ENCODE data around the gene MOK. TPM values are rescaled to one million over a fixed set of nuclear protein-coding genes. Genes with fewer than 3 reads are reported as not detected.

Gene MOK
- total RNA-seq, 1 donor from 2014 or later = 1.8 TPM

GRCh38 chr14:102195446-102195845 lies 109.5 kb downstream of the MOK start:
- Mint-ChIP-seq H3K9me3 (no peaks in the 10 kb centered on the region), H3K27me3 (no peaks in the 10 kb centered on the region), H3K36me3 (ENCODE audit: low read depth) (peaks cover 59% of the 10 kb centered on the region), H3K4me3 (no peak overlapping the region), H3K4me1 (peaks cover 38% of the 10 kb centered on the region), H3K27ac (no peak overlapping the region)
- TF ChIP-seq, protein P1, sequence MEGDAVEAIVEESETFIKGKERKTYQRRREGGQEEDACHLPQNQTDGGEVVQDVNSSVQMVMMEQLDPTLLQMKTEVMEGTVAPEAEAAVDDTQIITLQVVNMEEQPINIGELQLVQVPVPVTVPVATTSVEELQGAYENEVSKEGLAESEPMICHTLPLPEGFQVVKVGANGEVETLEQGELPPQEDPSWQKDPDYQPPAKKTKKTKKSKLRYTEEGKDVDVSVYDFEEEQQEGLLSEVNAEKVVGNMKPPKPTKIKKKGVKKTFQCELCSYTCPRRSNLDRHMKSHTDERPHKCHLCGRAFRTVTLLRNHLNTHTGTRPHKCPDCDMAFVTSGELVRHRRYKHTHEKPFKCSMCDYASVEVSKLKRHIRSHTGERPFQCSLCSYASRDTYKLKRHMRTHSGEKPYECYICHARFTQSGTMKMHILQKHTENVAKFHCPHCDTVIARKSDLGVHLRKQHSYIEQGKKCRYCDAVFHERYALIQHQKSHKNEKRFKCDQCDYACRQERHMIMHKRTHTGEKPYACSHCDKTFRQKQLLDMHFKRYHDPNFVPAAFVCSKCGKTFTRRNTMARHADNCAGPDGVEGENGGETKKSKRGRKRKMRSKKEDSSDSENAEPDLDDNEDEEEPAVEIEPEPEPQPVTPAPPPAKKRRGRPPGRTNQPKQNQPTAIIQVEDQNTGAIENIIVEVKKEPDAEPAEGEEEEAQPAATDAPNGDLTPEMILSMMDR (IDR thresholded peaks at IDR 0.05) = no peak
- ATAC-seq (ENCODE audit: low read depth) (no peak), DNase-seq (no peak)
- ChIA-PET POLR2A (no interaction called here), CTCF (no interaction called here)
- intact Hi-C loops (cut with micrococcal nuclease) = no loop called here

GRCh38 chr14:102194856-102195255 lies 110.1 kb downstream of the MOK start:
- peaks cover 41% of the 10 kb centered on the region for H3K4me1 Mint-ChIP-seq
- TF ChIP-seq, protein P1 (IDR thresholded peaks at IDR 0.05) = no peak
- ChIA-PET POLR2A (no interaction called here), CTCF (no interaction called here)
- H3K27ac Mint-ChIP-seq = peak overlapping the region; percentile 35
- H3K27me3 Mint-ChIP-seq = no peaks in the 10 kb centered on the region
- peaks cover 55% of the 10 kb centered on the region for H3K36me3 Mint-ChIP-seq (ENCODE audit: low read depth)
- peak; percentile 21 for ATAC-seq (ENCODE audit: low read depth)
- intact Hi-C loops (cut with micrococcal nuclease) = no loop called here
- H3K9me3 Mint-ChIP-seq = no peaks in the 10 kb centered on the region
- no peak overlapping the region for H3K4me3 Mint-ChIP-seq
- DNase-seq = no peak

- no peak for DNase-seq
- POLR2A ChIA-PET = no interaction called here
- H3K9me3 Mint-ChIP-seq = no peaks in the 10 kb centered on the region
- CTCF ChIA-PET = no interaction called here
- no peak overlapping the region for H3K4me3 Mint-ChIP-seq
- peaks cover 37% of the 10 kb centered on the region for H3K36me3 Mint-ChIP-seq (ENCODE audit: low read depth)
- ATAC-seq (ENCODE audit: low read depth) = no peak
- TF ChIP-seq, protein P1 (IDR thresholded peaks at IDR 0.05) = no peak
- H3K27me3 Mint-ChIP-seq = no peaks in the 10 kb centered on the region
- peaks cover 43% of the 10 kb centered on the region for H3K4me1 Mint-ChIP-seq
- H3K27ac Mint-ChIP-seq = no peak overlapping the region
- intact Hi-C loops (cut with micrococcal nuclease) = no loop called here
These were observed 112.0 kb downstream of the MOK start for GRCh38 chr14:102192840-102193502.

- CTCF ChIA-PET = no interaction called here
These were observed 115.1 kb downstream of the MOK start for GRCh38 chr14:102189874-102190273.

GRCh38 chr14:102188187-102188586 lies 116.8 kb downstream of the MOK start:
- no peak for ATAC-seq (ENCODE audit: low read depth)
- H3K27me3 Mint-ChIP-seq = no peaks in the 10 kb centered on the region
- TF ChIP-seq, protein P1 (IDR thresholded peaks at IDR 0.05) = no peak
- H3K36me3 Mint-ChIP-seq (ENCODE audit: low read depth) = peaks cover 3% of the 10 kb centered on the region
- H3K27ac Mint-ChIP-seq = no peak overlapping the region
- no peak for DNase-seq
- intact Hi-C loops (cut with micrococcal nuclease) = no loop called here
- peaks cover 43% of the 10 kb centered on the region for H3K4me1 Mint-ChIP-seq
- H3K4me3 Mint-ChIP-seq = no peak overlapping the region
- CTCF ChIA-PET = no interaction called here
- POLR2A ChIA-PET = no interaction called here
- H3K9me3 Mint-ChIP-seq = no peaks in the 10 kb centered on the region

More at GRCh38 chr14:102189874-102190273, 115.1 kb downstream of the MOK start:
- H3K4me1 Mint-ChIP-seq = peaks cover 55% of the 10 kb centered on the region
- H3K4me3 Mint-ChIP-seq = no peak overlapping the region
- POLR2A ChIA-PET = no interaction called here
- intact Hi-C loops (cut with micrococcal nuclease) = no loop called here
- no peaks in the 10 kb centered on the region for H3K9me3 Mint-ChIP-seq
- DNase-seq (no peak), ATAC-seq (ENCODE audit: low read depth) (no peak)
- H3K27ac Mint-ChIP-seq = no peak overlapping the region
- TF ChIP-seq, protein P1 (IDR thresholded peaks at IDR 0.05) = no peak
- peaks cover 9% of the 10 kb centered on the region for H3K36me3 Mint-ChIP-seq (ENCODE audit: low read depth)
- H3K27me3 Mint-ChIP-seq = no peaks in the 10 kb centered on the region

All from activated B cell treated with CpG ODN at 0.5 μM for 24 hours (primary cell).